Ovary (tissue), 9 donors: ENCODE results near the gene DYRK1A. TPM values are rescaled to one million over a fixed set of nuclear protein-coding genes. Genes with fewer than 3 reads are reported as not detected.

ENCODE experiments used
- DNase-seq, 5 donors: peaks; one replicate each; pipeline ENCODE4 v3.0.0-alpha.2; 2019 to 2020
- H3K27ac ChIP-seq, 2 donors: fragments of 200-600 bp; one replicate each; pipeline versions ENCODE4 v1.5.1 to v1.8.0; 2019 to 2022
- H3K27me3 ChIP-seq: fragments of 200-600 bp; one replicate; pipeline ENCODE4 v1.8.0; 2022
- H3K36me3 ChIP-seq: fragments of 200-600 bp; sonication (generic); one replicate; pipeline ENCODE4 v1.5.1; 2019
- H3K4me1 ChIP-seq: one replicate; pipeline ENCODE4 v1.8.1; 2013; ENCODE audit warnings: mild to moderate bottlenecking, moderate library complexity; ENCODE audit not compliant: insufficient read depth
- H3K4me3 ChIP-seq: fragments of 200-600 bp; sonication (generic); one replicate; pipeline ENCODE4 v1.5.1; 2017
- H3K9me3 ChIP-seq, 2 donors: fragments of 200-600 bp in 1 of 2; sonication (generic) in 1 of 2; one replicate each; pipeline versions ENCODE4 v1.5.1 to v1.8.1; 2013 to 2019; ENCODE audit warnings: mild to moderate bottlenecking in 1 of 2, moderate library complexity in 1 of 2
- EP300 ChIP-seq: sonication (generic); formaldehyde crosslinking; IDR thresholded peaks from one replicate; pipeline ENCODE4 v1.6.1; 2017; ENCODE audit warnings: antibody characterized with exemption
- POLR2A ChIP-seq: fragments of 450-650 bp; IDR thresholded peaks from one replicate; pipeline ENCODE4 v1.6.1; 2017; ENCODE audit warnings: antibody characterized with exemption, mild to moderate bottlenecking, moderate library complexity
- WGBS, 3 donors: extraction: QIAGEN DNeasy Blood & Tissue Kit in 1 of 3; methylation state at CpG; one replicate each; pipeline versions ENCODE4 v1.1.5 to v1.1.7; 2013 to 2017; 5-methylcytosine and 5-hydroxymethylcytosine counted together
- intact Hi-C, 4 donors: fragments of 100-400 bp; cut with DNase I; formaldehyde crosslinking; loops; one replicate each; pipeline versions ENCODE4 v1.11.0 to v1.15.1; 2022 to 2023
- polyA plus RNA-seq, 2 donors: library from polyadenylated mRNA; stranded (reverse); fragments of 200-250 nt in 1 of 2; fragments of 350-450 nt in 1 of 2; fragmentation: Illumina TruSeq in 1 of 2; extraction: RNeasy Lipid Tissue Mini Kit (QIAGEN cat#74804) in 1 of 2; gene quantifications; one replicate each; pipeline ENCODE4 v1.2.3, GENCODE V29; 2013 to 2014
- total RNA-seq, 7 donors: library from RNA; depleted of rRNA in 2 of 7; stranded (reverse); fragments of >200 nt in 2 of 7; fragmentation: NEBNext Ultra II Directional in 3 of 7; extraction: Animal tissue kit (Norgen Biotek cat#: 25700) in 3 of 7; gene quantifications; one replicate each; pipeline versions ENCODE4 v1.1.0 to v1.2.4, GENCODE V29; 2016 to 2023
- TF ChIP-seq, protein P1 (sequence below), 3 donors: fragments of 450-650 bp in 2 of 3; fragments of 200-600 bp in 1 of 3; IDR thresholded peaks; one replicate each; pipeline versions ENCODE4 v1.5.1 to v1.8.0; 2016 to 2022; ENCODE audit warnings: antibody characterized with exemption in 3 of 3, mild to moderate bottlenecking in 1 of 3
- donor health status: DM: no; HTN: no; CAD: no; lungs with moderate emphysema.
- donor health status: DM: no; HTN: no; CAD: no.
- donor health status: Bipolar disorder and iron deficiency.
- donor health status: DM: yes; HTN: yes; CAD: no.
- donor health status: DM: no; HTN: no; CAD: no.
- donor health status: DM: yes; HTN: yes; CAD: no.

Gene DYRK1A
- total and polyA plus RNA-seq, 9 donors = 30.9 to 89.0 (median 73.9) TPM

DNA sequence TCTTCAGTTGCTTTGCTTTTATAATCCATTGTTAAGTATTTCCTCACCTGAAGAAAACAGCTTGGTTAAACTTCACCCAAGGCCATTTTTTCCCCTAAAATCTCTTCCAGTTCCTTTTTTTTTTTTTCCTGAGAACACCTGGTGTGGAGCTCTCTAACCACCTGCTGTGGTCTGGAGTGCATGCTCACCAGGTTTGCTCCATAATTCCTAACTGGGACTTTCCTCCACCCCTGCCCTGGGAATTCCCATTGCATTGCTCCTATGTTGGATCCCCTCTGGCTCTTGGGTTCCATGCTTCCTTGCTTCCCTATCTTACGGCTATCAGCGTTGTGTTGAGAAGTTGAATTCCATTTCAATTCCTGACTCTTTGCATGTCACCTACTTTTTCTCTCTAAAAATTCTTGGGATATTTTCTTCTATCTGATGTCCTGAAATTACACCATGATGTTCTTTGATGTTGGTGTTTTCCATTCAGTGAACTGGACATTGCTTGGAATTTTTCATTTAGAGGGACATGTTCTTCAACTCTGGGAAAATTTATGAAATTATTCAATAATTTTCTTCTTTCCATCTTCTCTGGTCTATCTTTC lies 19.6 kb upstream of the DYRK1A start:
- WGBS, 3 donors = 91 to 98% (median 97%) methylated on average over 2 of the region's 2 CpGs
- DNase-seq = no peak
- no peak overlapping the region for H3K4me3 ChIP-seq
- no peak overlapping the region for H3K27ac ChIP-seq
- H3K36me3 ChIP-seq = no peaks in the 10 kb centered on the region
- peaks cover 3% of the 10 kb centered on the region for H3K27me3 ChIP-seq
- no peaks in the 10 kb centered on the region for H3K9me3 ChIP-seq
- no peaks in the 10 kb centered on the region for H3K4me1 ChIP-seq
- intact Hi-C loops = no loop called here
- no peak for TF ChIP-seq POLR2A
- no peak for TF ChIP-seq EP300
- TF ChIP-seq, protein P1, sequence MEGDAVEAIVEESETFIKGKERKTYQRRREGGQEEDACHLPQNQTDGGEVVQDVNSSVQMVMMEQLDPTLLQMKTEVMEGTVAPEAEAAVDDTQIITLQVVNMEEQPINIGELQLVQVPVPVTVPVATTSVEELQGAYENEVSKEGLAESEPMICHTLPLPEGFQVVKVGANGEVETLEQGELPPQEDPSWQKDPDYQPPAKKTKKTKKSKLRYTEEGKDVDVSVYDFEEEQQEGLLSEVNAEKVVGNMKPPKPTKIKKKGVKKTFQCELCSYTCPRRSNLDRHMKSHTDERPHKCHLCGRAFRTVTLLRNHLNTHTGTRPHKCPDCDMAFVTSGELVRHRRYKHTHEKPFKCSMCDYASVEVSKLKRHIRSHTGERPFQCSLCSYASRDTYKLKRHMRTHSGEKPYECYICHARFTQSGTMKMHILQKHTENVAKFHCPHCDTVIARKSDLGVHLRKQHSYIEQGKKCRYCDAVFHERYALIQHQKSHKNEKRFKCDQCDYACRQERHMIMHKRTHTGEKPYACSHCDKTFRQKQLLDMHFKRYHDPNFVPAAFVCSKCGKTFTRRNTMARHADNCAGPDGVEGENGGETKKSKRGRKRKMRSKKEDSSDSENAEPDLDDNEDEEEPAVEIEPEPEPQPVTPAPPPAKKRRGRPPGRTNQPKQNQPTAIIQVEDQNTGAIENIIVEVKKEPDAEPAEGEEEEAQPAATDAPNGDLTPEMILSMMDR (IDR thresholded peaks at IDR 0.05) = no peak

DNA sequence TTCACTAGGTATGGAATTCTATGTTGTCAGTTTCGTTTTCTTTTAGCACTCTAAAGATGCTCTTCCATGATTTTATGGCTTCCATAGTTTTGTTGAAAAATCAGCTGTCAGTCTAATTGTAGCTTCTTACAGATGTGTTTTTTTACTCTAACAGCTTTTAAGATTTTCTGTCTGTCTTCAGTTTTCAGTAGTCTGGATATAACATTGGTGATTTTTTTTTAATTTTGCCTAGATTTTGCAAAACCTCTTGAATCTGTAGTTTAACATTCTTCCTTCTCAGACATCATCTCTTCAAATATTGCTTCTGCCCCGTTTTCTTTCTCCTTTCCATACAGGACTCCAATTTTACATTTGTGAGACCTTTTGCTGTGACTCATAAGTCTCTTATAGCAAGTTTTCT lies 17.9 kb upstream of the DYRK1A start:
- DNase-seq = no peak
- Histone ChIP-seq H3K4me1 (no peaks in the 10 kb centered on the region), H3K36me3 (no peaks in the 10 kb centered on the region), H3K27ac (no peak overlapping the region), H3K4me3 (no peak overlapping the region), H3K27me3 (peaks cover 3% of the 10 kb centered on the region), H3K9me3 (no peaks in the 10 kb centered on the region)
- intact Hi-C loops = no loop called here
- TF ChIP-seq POLR2A (no peak), EP300 (no peak)
- TF ChIP-seq, protein P1 (IDR thresholded peaks at IDR 0.05) = no peak
- WGBS, 3 donors = 72 to 81% (median 74%) methylated on average over 2 of the region's 2 CpGs

DNA sequence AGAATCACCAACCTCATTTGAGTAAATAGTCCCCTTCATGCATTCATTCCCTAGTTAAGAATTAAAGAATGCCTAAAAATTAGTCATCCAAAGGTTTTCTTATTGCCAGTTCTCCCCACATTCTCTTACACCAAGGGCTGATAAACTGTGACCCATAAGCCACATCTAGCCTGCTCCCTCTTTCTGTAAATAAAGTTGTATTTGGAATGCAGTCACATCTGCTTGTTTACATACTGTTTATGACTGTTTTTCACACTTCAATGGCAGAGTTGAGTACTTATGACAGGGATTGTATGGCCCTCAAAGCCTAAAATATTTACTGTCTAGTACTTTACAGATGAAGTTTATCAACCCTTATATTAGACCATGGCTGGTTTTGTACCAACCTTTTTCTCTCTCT lies 16.1 kb upstream of the DYRK1A start:
- intact Hi-C loops = no loop called here

DNA sequence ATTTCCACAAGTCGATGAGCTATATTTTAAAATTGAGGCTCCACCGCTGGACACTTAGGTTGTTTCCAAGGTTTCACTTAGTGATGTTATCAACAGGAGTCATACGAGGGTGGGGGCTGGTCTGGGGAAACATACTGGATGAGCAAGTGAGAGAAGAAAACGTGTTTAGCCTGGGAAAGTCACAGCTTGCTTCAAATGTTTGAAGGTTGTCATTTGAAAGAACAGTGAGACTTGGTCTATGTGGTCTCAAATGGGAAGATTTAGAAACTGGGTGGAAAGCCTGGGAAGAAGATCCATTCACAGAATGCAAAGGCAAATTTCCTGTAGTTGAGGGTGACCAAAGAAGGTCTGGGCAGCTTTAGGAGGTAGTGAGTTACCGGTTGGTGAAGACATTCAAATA lies 9.9 kb upstream of the DYRK1A start:
- no peak overlapping the region for H3K27ac ChIP-seq
- WGBS, 3 donors = 64 to 69% (median 65%) methylated on average over 5 of the region's 5 CpGs
- intact Hi-C loops = no loop called here

More for the DNA sequence above, 16.1 kb upstream of the DYRK1A start:
- H3K27me3 ChIP-seq = peaks cover 3% of the 10 kb centered on the region
- DNase-seq = no peak
- H3K4me3 ChIP-seq = no peak overlapping the region
- no peak overlapping the region for H3K27ac ChIP-seq
- no peaks in the 10 kb centered on the region for H3K36me3 ChIP-seq
- no peaks in the 10 kb centered on the region for H3K4me1 ChIP-seq
- TF ChIP-seq POLR2A (no peak), EP300 (no peak)
- TF ChIP-seq, protein P1 (IDR thresholded peaks at IDR 0.05) = no peak
- no peaks in the 10 kb centered on the region for H3K9me3 ChIP-seq

More for the DNA sequence above, 9.9 kb upstream of the DYRK1A start:
- no peaks in the 10 kb centered on the region for H3K9me3 ChIP-seq
- TF ChIP-seq EP300 (no peak), POLR2A (no peak)
- TF ChIP-seq, protein P1 (IDR thresholded peaks at IDR 0.05) = no peak
- H3K36me3 ChIP-seq = no peaks in the 10 kb centered on the region
- no peaks in the 10 kb centered on the region for H3K4me1 ChIP-seq
- no peak overlapping the region for H3K4me3 ChIP-seq
- no peaks in the 10 kb centered on the region for H3K27me3 ChIP-seq
- no peak for DNase-seq
